Cardiac muscle cell (in vitro differentiated cells and primary cell): ENCODE measurements around the gene FGFBP2. TPM values are rescaled to one million over a fixed set of nuclear protein-coding genes. Genes with fewer than 3 reads are reported as not detected.
A peak's percentile ranks its signal among the peaks of the same experiment; 100 is the strongest.

Source experiments
- DNase-seq, 2 donors: peaks; one replicate each; pipeline versions ENCODE4 v3.0.0 to v3.0.0-alpha.2; 2010 to 2017; ENCODE audit warnings: low read depth in 1 of 2, low spot score in 1 of 2
- H3K27ac ChIP-seq: fragments of 200-600 bp; sonication (generic); 2 replicates; pipeline ENCODE4 v1.5.1; 2016
- H3K27me3 ChIP-seq: fragments of 200-600 bp; sonication (generic); 2 replicates; pipeline ENCODE4 v1.6.0; 2016; ENCODE audit warnings: control low read depth
- H3K36me3 ChIP-seq: fragments of 200-600 bp; sonication (generic); 2 replicates; pipeline ENCODE4 v1.5.1; 2016; ENCODE audit warnings: control low read depth
- H3K4me1 ChIP-seq: fragments of 200-600 bp; sonication (generic); 2 replicates; pipeline ENCODE4 v1.8.1; 2017; ENCODE audit warnings: low read depth, mild to moderate bottlenecking, mixed run types
- H3K4me3 ChIP-seq: fragments of 200-600 bp; sonication (generic); 2 replicates; pipeline ENCODE4 v1.5.1; 2016; ENCODE audit warnings: mild to moderate bottlenecking
- H3K9me3 ChIP-seq: fragments of 200-600 bp; sonication (generic); 2 replicates; pipeline ENCODE4 v1.5.1; 2017; ENCODE audit warnings: low read depth, mild to moderate bottlenecking, control low read depth
- CTCF ChIP-seq: IDR thresholded peaks from 2 replicates; pipeline ENCODE4 v1.5.1; 2012; ENCODE audit warnings: low read depth, mild to moderate bottlenecking, low read length
- polyA plus RNA-seq: library from polyadenylated mRNA; unstranded; fragments of >200 nt; fragmentation: Nextera tagmentation; extraction: Ambion mirVana; gene quantifications from 2 replicates; pipeline ENCODE4 v1.2.1, GENCODE V29; 2016
- total RNA-seq: library from RNA; depleted of rRNA; stranded (reverse); fragments of >200 nt; gene quantifications from 2 replicates; pipeline ENCODE4 v1.2.3, GENCODE V29; 2016

FGFBP2 gene
- total and polyA plus RNA-seq, 2 experiments from 2014 or later: not detected

- no peaks in the 10 kb centered on the region for H3K27me3 ChIP-seq
- no peaks in the 10 kb centered on the region for H3K9me3 ChIP-seq
- no peak overlapping the region for H3K4me3 ChIP-seq
- H3K36me3 ChIP-seq: no peaks in the 10 kb centered on the region
- H3K27ac ChIP-seq: no peak overlapping the region
- H3K4me1 ChIP-seq: peaks cover 4% of the 10 kb centered on the region
- no peak for TF ChIP-seq CTCF
- DNase-seq: no peak
Observed at GRCh38 chr4:16005676-16006075, 42.7 kb upstream of the FGFBP2 start.

- H3K27me3 ChIP-seq: no peaks in the 10 kb centered on the region
- no peaks in the 10 kb centered on the region for H3K9me3 ChIP-seq
- H3K27ac ChIP-seq: no peak overlapping the region
- TF ChIP-seq CTCF: peak; percentile 85
- peak; percentile 81 to 83 for DNase-seq
- no peaks in the 10 kb centered on the region for H3K36me3 ChIP-seq
- peaks cover 4% of the 10 kb centered on the region for H3K4me1 ChIP-seq
- no peak overlapping the region for H3K4me3 ChIP-seq
Observed at GRCh38 chr4:16001484-16001858, 38.5 kb upstream of the FGFBP2 start.

GRCh38 chr4:16000708-16001483 lies 37.9 kb upstream of the FGFBP2 start:
- Histone ChIP-seq H3K9me3 (no peaks in the 10 kb centered on the region), H3K27ac (no peak overlapping the region), H3K36me3 (no peaks in the 10 kb centered on the region), H3K27me3 (no peaks in the 10 kb centered on the region), H3K4me3 (no peak overlapping the region), H3K4me1 (peaks cover 4% of the 10 kb centered on the region)
- no peak for DNase-seq
- no peak for TF ChIP-seq CTCF

GRCh38 chr4:15996773-15997172 lies 33.8 kb upstream of the FGFBP2 start:
- no peak for DNase-seq
- TF ChIP-seq CTCF: no peak

GRCh38 chr4:15995826-15996225 lies 32.9 kb upstream of the FGFBP2 start:
- no peak overlapping the region for H3K4me3 ChIP-seq
- H3K27ac ChIP-seq: no peak overlapping the region
- no peak for DNase-seq
- H3K27me3 ChIP-seq: no peaks in the 10 kb centered on the region
- H3K36me3 ChIP-seq: no peaks in the 10 kb centered on the region
- H3K4me1 ChIP-seq: no peaks in the 10 kb centered on the region
- TF ChIP-seq CTCF: no peak
- no peaks in the 10 kb centered on the region for H3K9me3 ChIP-seq

More at GRCh38 chr4:15996773-15997172, 33.8 kb upstream of the FGFBP2 start:
- no peak overlapping the region for H3K4me3 ChIP-seq
- H3K27me3 ChIP-seq: no peaks in the 10 kb centered on the region
- no peaks in the 10 kb centered on the region for H3K9me3 ChIP-seq
- H3K4me1 ChIP-seq: peaks cover 3% of the 10 kb centered on the region
- no peaks in the 10 kb centered on the region for H3K36me3 ChIP-seq
- no peak overlapping the region for H3K27ac ChIP-seq
